K562 (cell line): Measurements from ENCODE around the gene FSTL4. TPM values are rescaled to one million over a fixed set of nuclear protein-coding genes. Genes with fewer than 3 reads are reported as not detected.

ENCODE experiments used
- ATAC-seq: fragments of 200-7000 bp; cut with Tn5 transposase; 3 replicates; pipeline ENCODE4 v1.9.1; 2020; ENCODE audit warnings: moderate library complexity
- BruUV-seq: library from RNA; stranded (reverse); fragments of 400-500 nt; replicated peaks from 2 replicates; lab custom pipeline; 2021; lab: Mats Ljungman, UMichigan
- CTCF ChIA-PET: fragments of 300-600 bp; formaldehyde crosslinking; extraction: SDS; loops from one replicate; lab custom pipeline; 2021; ENCODE audit warnings: low intra/inter-chr PET ratio; lab: Yijun Ruan, JAX
- POLR2A ChIA-PET: fragments of 300-600, 350-650 bp; sonication (Branson Sonifier 250); formaldehyde crosslinking; extraction: SDS; loops from one replicate; lab custom pipeline; 2021; ENCODE audit warnings: antibody characterized with exemption, inconsistent platforms; lab: Yijun Ruan, JAX
- DNase-seq, 4 experiments: peaks; one replicate each; pipeline versions ENCODE4 v3.0.0 to v3.0.0-alpha.2; 2011 to 2018; ENCODE audit warnings: low spot score in 3 of 4, mixed read lengths in 3 of 4; ENCODE audit errors: extremely low read depth in 1 of 4
- FAIRE-seq: peaks from 2 replicates; lab custom pipeline; 2011; peaks lifted over from hg19 to GRCh38; lab: Jason Lieb, UNC
- H2AFZ ChIP-seq: 2 replicates; pipeline ENCODE4 v1.6.0; 2011; ENCODE audit warnings: low read depth, low read length, control low read depth, inconsistent platforms
- H3K27ac ChIP-seq: fragments of 200-600 bp; 3 replicates; pipeline ENCODE4 v1.8.0; 2011; ENCODE audit warnings: low read depth, mild to moderate bottlenecking, control low read depth, inconsistent platforms, low read length, moderate library complexity, mixed read lengths; ENCODE audit errors: extremely low read depth
- H3K27me3 ChIP-seq, 2 experiments: fragments of 300-600 bp in 1 of 2; 2 replicates in 1 of 2; 3 replicates in 1 of 2; pipeline versions ENCODE4 v1.6.0 to v1.8.0; 2011; ENCODE audit warnings: inconsistent platforms in 2 of 2, low read length in 2 of 2, mild to moderate bottlenecking in 1 of 2, mixed read lengths in 1 of 2, moderate library complexity in 1 of 2; ENCODE audit not compliant: control insufficient read depth in 2 of 2, insufficient read depth in 2 of 2
- H3K36me3 ChIP-seq: fragments of 300-600 bp; 3 replicates; pipeline ENCODE4 v1.8.0; 2011; ENCODE audit warnings: mild to moderate bottlenecking, low read length, inconsistent platforms; ENCODE audit not compliant: control insufficient read depth, insufficient read depth
- H3K4me1 ChIP-seq, 2 experiments: fragments of 200-600 bp in 1 of 2; replicated peaks in 1 of 2; 2 replicates in 1 of 2; 3 replicates in 1 of 2; pipeline versions ENCODE4 v1.5.1 to v1.8.0; 2011; ENCODE audit warnings: inconsistent platforms in 2 of 2, low read length in 2 of 2, mild to moderate bottlenecking in 1 of 2, mixed read lengths in 1 of 2, moderate library complexity in 1 of 2; ENCODE audit not compliant: control insufficient read depth in 2 of 2, insufficient read depth in 2 of 2
- H3K4me2 ChIP-seq: 2 replicates; pipeline ENCODE4 v1.6.1; 2011; ENCODE audit warnings: low read length, control low read depth, inconsistent platforms, mixed read lengths; ENCODE audit not compliant: insufficient read depth
- H3K4me3 ChIP-seq: fragments of 200-600 bp; sonication (generic), shearing (Covaris generic); 2 replicates; pipeline ENCODE4 v1.5.1; 2016; ENCODE audit warnings: control low read depth, inconsistent platforms
- H3K79me2 ChIP-seq: fragments of 200-600 bp; 3 replicates; pipeline ENCODE4 v1.8.0; 2011; ENCODE audit warnings: low read length, inconsistent platforms; ENCODE audit not compliant: control insufficient read depth, insufficient read depth
- H3K9ac ChIP-seq, 2 experiments: 2 replicates each; pipeline versions ENCODE4 v1.6.0 to v1.6.1; 2011; ENCODE audit warnings: low read depth in 2 of 2, low read length in 2 of 2, control low read depth in 1 of 2, inconsistent platforms in 1 of 2, mild to moderate bottlenecking in 1 of 2, mixed read lengths in 1 of 2; ENCODE audit not compliant: insufficient read depth in 1 of 2
- H3K9me1 ChIP-seq: one replicate; pipeline ENCODE4 v1.6.0; 2011; ENCODE audit warnings: inconsistent platforms, mild to moderate bottlenecking, low read length, moderate library complexity; ENCODE audit not compliant: control insufficient read depth, insufficient read depth
- H3K9me3 ChIP-seq: replicated peaks from 2 replicates; pipeline ENCODE4 v1.5.1; 2011; ENCODE audit warnings: low read depth, low read length, inconsistent platforms; ENCODE audit not compliant: control insufficient read depth, insufficient read depth
- H4K20me1 ChIP-seq: replicated peaks from 2 replicates; pipeline ENCODE4 v1.6.1; 2011; ENCODE audit warnings: low read length, inconsistent platforms, mixed read lengths; ENCODE audit not compliant: control insufficient read depth, insufficient read depth
- DIDO1 ChIP-seq: fragments of 450-650 bp; IDR thresholded peaks from 2 replicates; pipeline ENCODE4 v1.6.1; 2016; ENCODE audit warnings: low read depth, missing biosample characterization, missing genetic modification characterization
- HDGF ChIP-seq: fragments of 450-650 bp; IDR thresholded peaks from 2 replicates; pipeline ENCODE4 v1.6.1; 2016
- NFIC ChIP-seq: fragments of 450-650 bp; IDR thresholded peaks from 2 replicates; pipeline ENCODE4 v1.6.1; 2017; ENCODE audit warnings: mild to moderate bottlenecking, inconsistent platforms
- PTRF ChIP-seq: fragments of 450-650 bp; IDR thresholded peaks from 2 replicates; pipeline ENCODE4 v1.6.1; 2016; ENCODE audit warnings: mild to moderate bottlenecking, missing genetic modification characterization, missing compliant biosample characterization
- SMC3 ChIP-seq: conservative IDR thresholded peaks from 2 replicates; pipeline ENCODE4 v1.6.1; 2011; ENCODE audit warnings: low read depth, low read length, improper control_type of control experiment; ENCODE audit not compliant: insufficient read depth
- TCFL5 ChIP-seq: fragments of 250-450 bp; sonication (Bioruptor Pico); conservative IDR thresholded peaks from 2 replicates; pipeline ENCODE4 v1.6.1; 2021; ENCODE audit warnings: mild to moderate bottlenecking, moderate library complexity, matching md5 sums
- ZKSCAN1 ChIP-seq: fragments of 150-350 bp; IDR thresholded peaks from 2 replicates; pipeline ENCODE4 v1.6.1; 2016; ENCODE audit warnings: low read depth, low read length
- ZSCAN32 ChIP-seq: fragments of 450-650 bp; formaldehyde crosslinking; IDR thresholded peaks from 2 replicates; pipeline ENCODE4 v1.4.0; 2020; ENCODE audit warnings: mild to moderate bottlenecking, moderate library complexity
- WGBS: fragments of 100-300 bp; shearing (Covaris generic); methylation state at CpG from one replicate; pipeline ENCODE4 v1.1.6; 2016; ENCODE audit warnings: low coverage, mixed read lengths; ENCODE audit not compliant: insufficient coverage; ENCODE audit errors: missing lambda C conversion rate; 5-methylcytosine and 5-hydroxymethylcytosine counted together
- in situ Hi-C: fragments of 300-500 bp; cut with MboI; formaldehyde crosslinking; loops from 4 replicates; pipeline ENCODE4 v1.15.0; 2018; ENCODE audit warnings: inconsistent platforms, mixed read lengths
- intact Hi-C: fragments of 100-400 bp; cut with micrococcal nuclease; formaldehyde crosslinking; loops from 2 replicates; pipeline ENCODE4 v1.14.2; 2022
- polyA plus RNA-seq, 8 experiments: library from polyadenylated mRNA; depleted of rRNA in 4 of 8; stranded (reverse) in 5 of 8; unstranded in 3 of 8; fragments of >200 nt; fragmentation: Nextera tagmentation in 2 of 8; fragmentation: Illumina TruSeq in 1 of 8; extraction: Ambion mirVana in 2 of 8; extraction: Trizol in 1 of 8; gene quantifications; 2 replicates each; pipeline versions ENCODE4 v1.2.1 to v1.2.3, GENCODE V29; 2011 to 2014; ENCODE audit warnings: inconsistent platforms in 1 of 8, missing spikeins in 1 of 8
- total RNA-seq, 7 experiments: library from RNA; depleted of rRNA in 6 of 7; stranded (reverse); fragments of >200 nt in 6 of 7; fragmentation: Illumina TruSeq in 2 of 7; extraction: Trizol in 2 of 7; gene quantifications; 2 replicates each; pipeline versions ENCODE4 v1.2.1 to v1.2.3, GENCODE V29; 2011 to 2021; ENCODE audit warnings: low replicate concordance in 1 of 7
- TF ChIP-seq, protein P1 (sequence below): fragments of 450-650 bp; IDR thresholded peaks from 2 replicates; pipeline ENCODE4 v1.6.1; 2017; ENCODE audit warnings: antibody characterized with exemption, mild to moderate bottlenecking
- TF ChIP-seq, protein P2 (sequence below): sonication (generic); formaldehyde crosslinking; IDR thresholded peaks from 2 replicates; pipeline ENCODE4 v1.8.1; 2023; ENCODE audit warnings: mild to moderate bottlenecking, missing genetic modification reagents
- TF ChIP-seq, protein P3 (sequence below): fragments of 450-650 bp; formaldehyde crosslinking; IDR thresholded peaks from 2 replicates; pipeline ENCODE4 v1.4.0; 2020; ENCODE audit warnings: mild to moderate bottlenecking, moderate library complexity

The FSTL4 gene
- total and polyA plus RNA-seq, 9 of the 15 experiments (the other 6 are each of a cell fraction or from before 2014, with no cell fraction given): 0.08 to 0.18 (median 0.10) TPM; not detected in 5

DNA sequence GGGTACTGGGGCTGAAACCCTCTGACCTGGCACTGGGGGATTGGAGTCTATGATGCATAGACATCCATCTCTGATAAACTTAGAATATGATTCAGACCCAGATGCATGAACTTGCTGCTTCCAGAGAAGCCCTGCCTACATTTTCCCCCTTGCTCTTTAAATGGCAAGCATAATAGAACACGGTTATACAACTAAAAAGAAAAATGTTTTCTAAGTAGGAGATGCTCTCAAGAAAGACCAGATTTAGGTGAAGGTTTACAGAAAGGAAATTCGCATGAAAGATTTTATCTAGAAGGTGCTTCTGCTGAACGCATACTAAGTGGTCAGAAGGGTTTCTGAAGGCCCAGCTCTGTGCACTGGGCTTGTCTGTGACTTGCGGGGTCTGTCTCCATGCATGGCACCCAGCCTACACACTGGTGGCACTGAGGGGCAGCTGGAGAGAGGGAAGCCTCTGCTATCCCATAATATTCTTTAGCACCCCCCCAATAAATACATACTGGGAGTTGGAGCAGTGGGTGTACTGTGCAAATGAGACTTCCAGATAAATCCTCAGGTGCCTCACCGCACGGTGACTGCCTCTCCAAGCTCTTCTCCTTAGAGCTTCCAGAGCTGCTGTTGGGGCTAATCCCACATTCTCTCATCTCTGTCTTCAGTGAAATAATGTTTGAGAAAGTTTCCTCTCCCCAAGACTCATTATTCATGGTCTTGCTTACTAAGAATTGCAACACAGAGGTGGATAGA is 114.6 kb downstream of the FSTL4 start (continued):
- TF ChIP-seq, protein P1, sequence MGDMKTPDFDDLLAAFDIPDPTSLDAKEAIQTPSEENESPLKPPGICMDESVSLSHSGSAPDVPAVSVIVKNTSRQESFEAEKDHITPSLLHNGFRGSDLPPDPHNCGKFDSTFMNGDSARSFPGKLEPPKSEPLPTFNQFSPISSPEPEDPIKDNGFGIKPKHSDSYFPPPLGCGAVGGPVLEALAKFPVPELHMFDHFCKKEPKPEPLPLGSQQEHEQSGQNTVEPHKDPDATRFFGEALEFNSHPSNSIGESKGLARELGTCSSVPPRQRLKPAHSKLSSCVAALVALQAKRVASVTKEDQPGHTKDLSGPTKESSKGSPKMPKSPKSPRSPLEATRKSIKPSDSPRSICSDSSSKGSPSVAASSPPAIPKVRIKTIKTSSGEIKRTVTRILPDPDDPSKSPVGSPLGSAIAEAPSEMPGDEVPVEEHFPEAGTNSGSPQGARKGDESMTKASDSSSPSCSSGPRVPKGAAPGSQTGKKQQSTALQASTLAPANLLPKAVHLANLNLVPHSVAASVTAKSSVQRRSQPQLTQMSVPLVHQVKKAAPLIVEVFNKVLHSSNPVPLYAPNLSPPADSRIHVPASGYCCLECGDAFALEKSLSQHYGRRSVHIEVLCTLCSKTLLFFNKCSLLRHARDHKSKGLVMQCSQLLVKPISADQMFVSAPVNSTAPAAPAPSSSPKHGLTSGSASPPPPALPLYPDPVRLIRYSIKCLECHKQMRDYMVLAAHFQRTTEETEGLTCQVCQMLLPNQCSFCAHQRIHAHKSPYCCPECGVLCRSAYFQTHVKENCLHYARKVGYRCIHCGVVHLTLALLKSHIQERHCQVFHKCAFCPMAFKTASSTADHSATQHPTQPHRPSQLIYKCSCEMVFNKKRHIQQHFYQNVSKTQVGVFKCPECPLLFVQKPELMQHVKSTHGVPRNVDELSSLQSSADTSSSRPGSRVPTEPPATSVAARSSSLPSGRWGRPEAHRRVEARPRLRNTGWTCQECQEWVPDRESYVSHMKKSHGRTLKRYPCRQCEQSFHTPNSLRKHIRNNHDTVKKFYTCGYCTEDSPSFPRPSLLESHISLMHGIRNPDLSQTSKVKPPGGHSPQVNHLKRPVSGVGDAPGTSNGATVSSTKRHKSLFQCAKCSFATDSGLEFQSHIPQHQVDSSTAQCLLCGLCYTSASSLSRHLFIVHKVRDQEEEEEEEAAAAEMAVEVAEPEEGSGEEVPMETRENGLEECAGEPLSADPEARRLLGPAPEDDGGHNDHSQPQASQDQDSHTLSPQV: no peak
- TF ChIP-seq, all 486 proteins: peak for 0

DNA sequence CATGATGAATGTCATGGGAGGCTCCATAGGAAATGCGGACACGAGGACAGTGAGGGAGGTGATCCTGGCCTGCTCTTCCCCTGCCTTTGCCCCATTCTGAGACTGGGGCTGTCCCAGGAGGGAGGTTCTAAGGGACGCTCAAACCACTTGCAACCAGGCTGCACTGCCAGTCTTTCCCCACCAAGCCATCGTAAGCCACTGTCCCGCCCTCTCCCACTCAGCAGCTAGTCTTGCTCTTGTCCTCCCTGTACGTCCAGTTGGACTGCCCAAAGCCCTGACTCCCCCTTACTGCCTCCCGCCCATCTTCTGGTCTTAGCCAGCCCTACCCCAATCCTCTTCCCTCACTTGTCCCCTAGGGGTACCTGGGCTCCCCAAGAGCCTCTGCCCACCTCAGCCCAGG is 115.7 kb downstream of the FSTL4 start:
- ChIA-PET POLR2A (interaction anchor here (2.0 kb wide), 1 partner anchor 10 kb away, joined by 9 read pairs; no protein-coding TSS in a partner anchor), CTCF (no interaction called here)
- Histone ChIP-seq H3K4me2 (no peak overlapping the region), H3K4me3 (no peak overlapping the region), H4K20me1 (no peaks in the 10 kb centered on the region), H3K27ac (no peak overlapping the region), H3K9me3 (no peaks in the 10 kb centered on the region), H3K79me2 (no peaks in the 10 kb centered on the region), H3K27me3 (peaks cover 9 to 37% of the 10 kb centered on the region in 2 experiments; a peak in 4 of 5 replicates), H3K9me1 (peaks cover 2% of the 10 kb centered on the region), H3K9ac (no peak overlapping the region), H3K4me1 (no peaks in the 10 kb centered on the region), H3K36me3 (no peaks in the 10 kb centered on the region), H2AFZ (no peak overlapping the region)
- BruUV-seq: no TSS peak
- FAIRE-seq: no peak
- no peak for DNase-seq
- in situ Hi-C loops (no loop called here), intact Hi-C loops (no loop called here)
- no peak for ATAC-seq
- 0% methylated on average over 7 of the region's 7 CpGs for WGBS
- TF ChIP-seq, protein P2, sequence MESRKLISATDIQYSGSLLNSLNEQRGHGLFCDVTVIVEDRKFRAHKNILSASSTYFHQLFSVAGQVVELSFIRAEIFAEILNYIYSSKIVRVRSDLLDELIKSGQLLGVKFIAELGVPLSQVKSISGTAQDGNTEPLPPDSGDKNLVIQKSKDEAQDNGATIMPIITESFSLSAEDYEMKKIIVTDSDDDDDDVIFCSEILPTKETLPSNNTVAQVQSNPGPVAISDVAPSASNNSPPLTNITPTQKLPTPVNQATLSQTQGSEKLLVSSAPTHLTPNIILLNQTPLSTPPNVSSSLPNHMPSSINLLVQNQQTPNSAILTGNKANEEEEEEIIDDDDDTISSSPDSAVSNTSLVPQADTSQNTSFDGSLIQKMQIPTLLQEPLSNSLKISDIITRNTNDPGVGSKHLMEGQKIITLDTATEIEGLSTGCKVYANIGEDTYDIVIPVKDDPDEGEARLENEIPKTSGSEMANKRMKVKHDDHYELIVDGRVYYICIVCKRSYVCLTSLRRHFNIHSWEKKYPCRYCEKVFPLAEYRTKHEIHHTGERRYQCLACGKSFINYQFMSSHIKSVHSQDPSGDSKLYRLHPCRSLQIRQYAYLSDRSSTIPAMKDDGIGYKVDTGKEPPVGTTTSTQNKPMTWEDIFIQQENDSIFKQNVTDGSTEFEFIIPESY (CRISPR knock-in tag): no peak
- TF ChIP-seq DIDO1 (tag) (no peak), PTRF (tag) (no peak), TCFL5 (CRISPR knock-in tag) (no peak), ZSCAN32 (CRISPR knock-in tag) (no peak), NFIC (no peak), ZKSCAN1 (no peak), SMC3 (no peak), HDGF (no peak)
- TF ChIP-seq, protein P3, sequence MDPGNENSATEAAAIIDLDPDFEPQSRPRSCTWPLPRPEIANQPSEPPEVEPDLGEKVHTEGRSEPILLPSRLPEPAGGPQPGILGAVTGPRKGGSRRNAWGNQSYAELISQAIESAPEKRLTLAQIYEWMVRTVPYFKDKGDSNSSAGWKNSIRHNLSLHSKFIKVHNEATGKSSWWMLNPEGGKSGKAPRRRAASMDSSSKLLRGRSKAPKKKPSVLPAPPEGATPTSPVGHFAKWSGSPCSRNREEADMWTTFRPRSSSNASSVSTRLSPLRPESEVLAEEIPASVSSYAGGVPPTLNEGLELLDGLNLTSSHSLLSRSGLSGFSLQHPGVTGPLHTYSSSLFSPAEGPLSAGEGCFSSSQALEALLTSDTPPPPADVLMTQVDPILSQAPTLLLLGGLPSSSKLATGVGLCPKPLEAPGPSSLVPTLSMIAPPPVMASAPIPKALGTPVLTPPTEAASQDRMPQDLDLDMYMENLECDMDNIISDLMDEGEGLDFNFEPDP (CRISPR knock-in tag): no peak
